Testis (tissue), 2 donors: ENCODE measurements around the gene PRKCD.

ENCODE experiments used
- CTCF ChIP-seq, 3 experiments: fragments of 450-650 bp in 2 of 3; fragments of 200-600 bp in 1 of 3; sonication (generic) in 1 of 3; IDR thresholded peaks; one replicate each; pipeline ENCODE4 v1.5.1; 2016 to 2019; ENCODE audit warnings: antibody characterized with exemption in 3 of 3, mild to moderate bottlenecking in 2 of 3, moderate library complexity in 1 of 3
- POLR2A ChIP-seq: fragments of 450-650 bp; IDR thresholded peaks from one replicate; pipeline ENCODE4 v1.6.1; 2017; ENCODE audit warnings: antibody characterized with exemption, mild to moderate bottlenecking, moderate library complexity

GRCh38 chr3:53217175-53217574 is 56.2 kb downstream of the PRKCD start:
- TF ChIP-seq CTCF (IDR thresholded peaks at IDR 0.05) (no peak), POLR2A (no peak)
